ENCODE data around the gene TSPAN3.

TSPAN3 gene

DNA sequence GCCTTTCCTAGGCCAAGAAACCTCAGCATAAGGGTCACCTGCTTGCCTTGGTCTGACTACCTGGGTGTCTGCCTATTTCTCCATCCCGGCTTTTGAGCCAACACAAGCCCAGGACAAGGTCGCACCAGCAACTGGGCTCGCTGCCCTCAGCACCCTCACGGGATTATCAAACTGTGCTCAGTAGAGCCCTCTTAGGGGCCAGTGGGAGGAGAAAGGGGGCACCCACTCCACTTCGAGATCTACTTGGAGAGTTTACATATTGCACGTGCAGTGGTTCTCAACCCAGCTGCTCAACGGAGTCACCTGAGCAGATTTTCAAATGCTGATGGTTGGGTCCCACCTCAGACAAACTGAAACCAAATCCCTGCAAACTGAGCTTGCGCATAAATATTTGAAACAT lies 31.1 kb downstream of the TSPAN3 start:
- Histone ChIP-seq H3K27ac (replicated peaks) (no peak overlapping the region), H3K4me3 (replicated peaks; ENCODE audit: insufficient read depth, low read length) (no peak overlapping the region), H3K27me3 (ENCODE audit: insufficient read depth, poor library complexity, severe bottlenecking) (no peaks in the 10 kb centered on the region)
- no peak for TF ChIP-seq GABPA (IDR thresholded peaks at IDR 0.05; ENCODE audit: low read depth)
- TF ChIP-seq, protein P1, sequence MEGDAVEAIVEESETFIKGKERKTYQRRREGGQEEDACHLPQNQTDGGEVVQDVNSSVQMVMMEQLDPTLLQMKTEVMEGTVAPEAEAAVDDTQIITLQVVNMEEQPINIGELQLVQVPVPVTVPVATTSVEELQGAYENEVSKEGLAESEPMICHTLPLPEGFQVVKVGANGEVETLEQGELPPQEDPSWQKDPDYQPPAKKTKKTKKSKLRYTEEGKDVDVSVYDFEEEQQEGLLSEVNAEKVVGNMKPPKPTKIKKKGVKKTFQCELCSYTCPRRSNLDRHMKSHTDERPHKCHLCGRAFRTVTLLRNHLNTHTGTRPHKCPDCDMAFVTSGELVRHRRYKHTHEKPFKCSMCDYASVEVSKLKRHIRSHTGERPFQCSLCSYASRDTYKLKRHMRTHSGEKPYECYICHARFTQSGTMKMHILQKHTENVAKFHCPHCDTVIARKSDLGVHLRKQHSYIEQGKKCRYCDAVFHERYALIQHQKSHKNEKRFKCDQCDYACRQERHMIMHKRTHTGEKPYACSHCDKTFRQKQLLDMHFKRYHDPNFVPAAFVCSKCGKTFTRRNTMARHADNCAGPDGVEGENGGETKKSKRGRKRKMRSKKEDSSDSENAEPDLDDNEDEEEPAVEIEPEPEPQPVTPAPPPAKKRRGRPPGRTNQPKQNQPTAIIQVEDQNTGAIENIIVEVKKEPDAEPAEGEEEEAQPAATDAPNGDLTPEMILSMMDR (IDR thresholded peaks at IDR 0.05; ENCODE audit: insufficient read depth, low read length): no peak
- TF ChIP-seq SPI1 (IDR thresholded peaks at IDR 0.05; ENCODE audit: borderline replicate concordance, low read depth): no peak
- TF ChIP-seq, protein P2, sequence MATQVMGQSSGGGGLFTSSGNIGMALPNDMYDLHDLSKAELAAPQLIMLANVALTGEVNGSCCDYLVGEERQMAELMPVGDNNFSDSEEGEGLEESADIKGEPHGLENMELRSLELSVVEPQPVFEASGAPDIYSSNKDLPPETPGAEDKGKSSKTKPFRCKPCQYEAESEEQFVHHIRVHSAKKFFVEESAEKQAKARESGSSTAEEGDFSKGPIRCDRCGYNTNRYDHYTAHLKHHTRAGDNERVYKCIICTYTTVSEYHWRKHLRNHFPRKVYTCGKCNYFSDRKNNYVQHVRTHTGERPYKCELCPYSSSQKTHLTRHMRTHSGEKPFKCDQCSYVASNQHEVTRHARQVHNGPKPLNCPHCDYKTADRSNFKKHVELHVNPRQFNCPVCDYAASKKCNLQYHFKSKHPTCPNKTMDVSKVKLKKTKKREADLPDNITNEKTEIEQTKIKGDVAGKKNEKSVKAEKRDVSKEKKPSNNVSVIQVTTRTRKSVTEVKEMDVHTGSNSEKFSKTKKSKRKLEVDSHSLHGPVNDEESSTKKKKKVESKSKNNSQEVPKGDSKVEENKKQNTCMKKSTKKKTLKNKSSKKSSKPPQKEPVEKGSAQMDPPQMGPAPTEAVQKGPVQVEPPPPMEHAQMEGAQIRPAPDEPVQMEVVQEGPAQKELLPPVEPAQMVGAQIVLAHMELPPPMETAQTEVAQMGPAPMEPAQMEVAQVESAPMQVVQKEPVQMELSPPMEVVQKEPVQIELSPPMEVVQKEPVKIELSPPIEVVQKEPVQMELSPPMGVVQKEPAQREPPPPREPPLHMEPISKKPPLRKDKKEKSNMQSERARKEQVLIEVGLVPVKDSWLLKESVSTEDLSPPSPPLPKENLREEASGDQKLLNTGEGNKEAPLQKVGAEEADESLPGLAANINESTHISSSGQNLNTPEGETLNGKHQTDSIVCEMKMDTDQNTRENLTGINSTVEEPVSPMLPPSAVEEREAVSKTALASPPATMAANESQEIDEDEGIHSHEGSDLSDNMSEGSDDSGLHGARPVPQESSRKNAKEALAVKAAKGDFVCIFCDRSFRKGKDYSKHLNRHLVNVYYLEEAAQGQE (IDR thresholded peaks at IDR 0.05; ENCODE audit: insufficient replicate concordance, low read depth): no peak
- DNase-seq (ENCODE audit: low read depth in 1 of 2, low spot score in 1 of 2): no peak

DNA sequence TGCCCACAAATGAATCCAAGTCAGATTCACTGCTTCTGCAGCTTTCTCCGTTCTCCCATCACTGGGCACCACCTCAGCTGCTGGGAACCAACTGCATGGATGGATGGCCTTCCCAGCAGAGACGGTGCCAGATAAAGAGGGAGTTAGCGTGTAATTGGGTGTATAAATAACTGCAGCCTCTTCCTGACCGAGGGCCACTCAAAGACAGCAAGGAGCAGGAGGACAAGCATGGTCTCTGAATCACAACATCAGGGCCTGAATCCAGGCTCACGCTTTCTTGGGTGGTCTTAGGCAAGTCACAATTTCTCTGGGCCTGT lies 31.7 kb downstream of the TSPAN3 start:
- Histone ChIP-seq H3K27me3 (ENCODE audit: insufficient read depth, poor library complexity, severe bottlenecking) (no peaks in the 10 kb centered on the region), H3K27ac (replicated peaks) (no peak overlapping the region), H3K4me3 (replicated peaks; ENCODE audit: insufficient read depth, low read length) (no peak overlapping the region)
- DNase-seq (ENCODE audit: low read depth in 1 of 2, low spot score in 1 of 2): no peak
- TF ChIP-seq, protein P1 (IDR thresholded peaks at IDR 0.05; ENCODE audit: insufficient read depth, low read length): no peak
- TF ChIP-seq, protein P2 (IDR thresholded peaks at IDR 0.05; ENCODE audit: insufficient replicate concordance, low read depth): no peak
- TF ChIP-seq SPI1 (IDR thresholded peaks at IDR 0.05; ENCODE audit: borderline replicate concordance, low read depth) (no peak), GABPA (IDR thresholded peaks at IDR 0.05; ENCODE audit: low read depth) (no peak), POLR2AphosphoS5 (IDR thresholded peaks at IDR 0.05; ENCODE audit: low read depth) (no peak)

DNA sequence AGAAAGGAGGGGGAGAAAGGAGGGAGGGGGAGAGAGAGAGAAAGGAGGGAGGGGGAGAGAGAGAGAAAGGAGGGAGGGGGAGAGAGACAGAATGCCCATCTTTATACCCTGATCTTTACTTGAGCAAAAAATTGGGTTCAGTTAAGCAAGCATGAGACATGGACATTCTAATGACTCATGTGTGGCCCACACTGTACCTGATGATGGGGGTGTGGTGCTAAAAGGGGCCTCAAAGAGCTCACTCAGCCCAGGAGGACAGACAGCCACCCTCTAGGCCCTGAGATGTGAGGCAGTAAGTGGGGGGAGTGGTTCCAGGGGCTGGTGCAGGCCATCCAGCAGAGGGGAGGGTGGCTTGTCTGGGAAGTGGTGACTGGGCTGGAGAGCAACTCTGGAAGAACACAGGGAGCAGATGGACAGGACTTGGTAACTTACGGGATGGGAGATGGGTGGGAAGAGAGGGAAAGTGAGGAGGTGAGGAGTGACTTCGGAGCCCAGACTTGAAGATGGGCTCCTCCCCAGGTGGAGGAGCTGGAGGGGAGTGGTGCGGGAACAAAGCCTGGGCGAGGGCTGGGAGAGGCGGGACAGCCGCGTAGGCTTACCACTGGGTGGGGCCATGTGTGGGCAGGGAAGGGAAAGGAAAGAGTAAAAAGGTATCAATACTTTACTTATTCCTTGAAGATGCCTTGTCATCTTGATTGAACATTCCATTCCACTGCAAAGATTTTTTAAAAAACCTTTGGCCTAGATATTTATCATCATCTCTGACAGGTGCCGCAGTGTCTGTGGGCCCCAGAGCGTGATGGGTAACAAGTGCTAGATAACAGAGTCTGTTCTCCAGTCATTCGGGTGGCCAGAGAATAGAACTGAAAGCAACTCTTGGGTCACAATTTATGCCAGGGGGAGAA lies 32.3 kb downstream of the TSPAN3 start:
- no peak for DNase-seq (ENCODE audit: low read depth in 1 of 2, low spot score in 1 of 2)
- Histone ChIP-seq H3K27ac (replicated peaks) (no peak overlapping the region), H3K4me3 (replicated peaks; ENCODE audit: insufficient read depth, low read length) (no peak overlapping the region), H3K27me3 (ENCODE audit: insufficient read depth, poor library complexity, severe bottlenecking) (no peaks in the 10 kb centered on the region)
- TF ChIP-seq GABPA (IDR thresholded peaks at IDR 0.05; ENCODE audit: low read depth): no peak
- TF ChIP-seq SPI1 (IDR thresholded peaks at IDR 0.05; ENCODE audit: borderline replicate concordance, low read depth): no peak
- TF ChIP-seq, protein P2 (IDR thresholded peaks at IDR 0.05; ENCODE audit: insufficient replicate concordance, low read depth): no peak
- TF ChIP-seq, protein P1 (IDR thresholded peaks at IDR 0.05; ENCODE audit: insufficient read depth, low read length): no peak
